ENCODE data around the gene IRF9.
"Not testable (repeated sequence)": the region's sequence is repeated elsewhere in the genome, so short reads cannot be mapped to it uniquely, and the experiment has no call there.

Gene IRF9

GRCh38 chr14:24195186-24196070, 34.4 kb downstream of the IRF9 start, which contains the start of gene TM9SF1:
Gene TM9SF1, minus strand, starts transcription at chr14:24195441. Its CDS starts 422 bp downstream, at chr14:24195019.
- peak; percentile 92 for DNase-seq

GRCh38 chr14:24196071-24197055, 35.3 kb downstream of the IRF9 start:
- no peak for DNase-seq

- DNase-seq: no peak
Measured at GRCh38 chr14:24197056-24197450, 36.0 kb downstream of the IRF9 start.

GRCh38 chr14:24198814-24199524, 37.9 kb downstream of the IRF9 start:
- no peak for DNase-seq

- not testable (repeated sequence) for DNase-seq
Measured at GRCh38 chr14:24202538-24202937, 41.5 kb downstream of the IRF9 start.

GRCh38 chr14:24203249-24203886, 42.3 kb downstream of the IRF9 start:
- DNase-seq: not testable (repeated sequence)

- DNase-seq: no peak
Measured at GRCh38 chr14:24204163-24205146, 43.4 kb downstream of the IRF9 start.

- DNase-seq: no peak
Measured at GRCh38 chr14:24206260-24207103, 45.4 kb downstream of the IRF9 start.

GRCh38 chr14:24207104-24207551, 46.1 kb downstream of the IRF9 start:
- no peak for DNase-seq

- DNase-seq: no peak
Measured at GRCh38 chr14:24207625-24208024, 46.6 kb downstream of the IRF9 start.

GRCh38 chr14:24211311-24211710, 50.2 kb downstream of the IRF9 start:
- DNase-seq: no peak

- DNase-seq: peak; percentile 98
Measured at GRCh38 chr14:24212924-24213865, 52.1 kb downstream of the IRF9 start, which contains the start of gene CHMP4A. Gene CHMP4A, minus strand, starts transcription at chr14:24213488. Its CDS starts 49 bp downstream, at chr14:24213439.

- DNase-seq: no peak
Measured at GRCh38 chr14:24213866-24214662, 53.0 kb downstream of the IRF9 start.

- peak; percentile 92 for DNase-seq
Measured at GRCh38 chr14:24215495-24216344, 54.7 kb downstream of the IRF9 start, which contains the start of gene MDP1. Gene MDP1, minus strand, starts transcription at chr14:24216066. Its CDS starts 111 bp downstream, at chr14:24215955.

Measured in activated CD4-positive, alpha-beta T cell treated with anti-CD3 and anti-CD28 coated beads, Interleukin-10, Interleukin-2, amounts not matched to agents 100 ng/mL and 50 ng/mL, durations not matched to agents 16 hours and 8 hours (primary cell).